ENCODE measurements around the gene COX11. TPM values are rescaled to one million over a fixed set of nuclear protein-coding genes. Genes with fewer than 3 reads are reported as not detected.

Gene COX11
- total RNA-seq, 1 experiment from 2014 or later: 90.7 TPM

GRCh38 chr17:54944796-54945195 is 23.7 kb downstream of the COX11 start:
- DNase-seq: no peak
- no peak overlapping the region for H3K4me3 ChIP-seq (ENCODE audit: insufficient read depth, low read depth, low read length)
- H3K36me3 ChIP-seq (replicated peaks; ENCODE audit: control insufficient read depth, insufficient read depth, low read length): peaks cover 4% of the 10 kb centered on the region
- H3K27me3 ChIP-seq (ENCODE audit: control insufficient read depth, insufficient read depth, low read length): no peaks in the 10 kb centered on the region

- Histone ChIP-seq H3K27me3 (ENCODE audit: control insufficient read depth, insufficient read depth, low read length) (no peaks in the 10 kb centered on the region), H3K36me3 (replicated peaks; ENCODE audit: control insufficient read depth, insufficient read depth, low read length) (peaks cover 11% of the 10 kb centered on the region), H3K4me3 (ENCODE audit: insufficient read depth, low read depth, low read length) (no peak overlapping the region)
- DNase-seq: no peak
Measured at GRCh38 chr17:54941285-54941684, 27.2 kb downstream of the COX11 start.

- no peak overlapping the region for H3K4me3 ChIP-seq (ENCODE audit: insufficient read depth, low read depth, low read length)
- H3K27me3 ChIP-seq (ENCODE audit: control insufficient read depth, insufficient read depth, low read length): no peaks in the 10 kb centered on the region
- peaks cover 18% of the 10 kb centered on the region for H3K36me3 ChIP-seq (replicated peaks; ENCODE audit: control insufficient read depth, insufficient read depth, low read length)
- no peak for DNase-seq
Measured at GRCh38 chr17:54937426-54937825, 31.0 kb downstream of the COX11 start.

GRCh38 chr17:54937018-54937417 is 31.4 kb downstream of the COX11 start:
- H3K27me3 ChIP-seq (ENCODE audit: control insufficient read depth, insufficient read depth, low read length): no peaks in the 10 kb centered on the region
- DNase-seq: no peak
- peaks cover 18% of the 10 kb centered on the region for H3K36me3 ChIP-seq (replicated peaks; ENCODE audit: control insufficient read depth, insufficient read depth, low read length)
- no peak overlapping the region for H3K4me3 ChIP-seq (ENCODE audit: insufficient read depth, low read depth, low read length)

- Histone ChIP-seq H3K36me3 (replicated peaks; ENCODE audit: control insufficient read depth, insufficient read depth, low read length) (peaks cover 18% of the 10 kb centered on the region), H3K4me3 (ENCODE audit: insufficient read depth, low read depth, low read length) (no peak overlapping the region), H3K27me3 (ENCODE audit: control insufficient read depth, insufficient read depth, low read length) (no peaks in the 10 kb centered on the region)
- DNase-seq: no peak
Measured at GRCh38 chr17:54935471-54935870, 33.0 kb downstream of the COX11 start.

- Histone ChIP-seq H3K4me3 (ENCODE audit: insufficient read depth, low read depth, low read length) (no peak overlapping the region), H3K27me3 (ENCODE audit: control insufficient read depth, insufficient read depth, low read length) (no peaks in the 10 kb centered on the region), H3K36me3 (replicated peaks; ENCODE audit: control insufficient read depth, insufficient read depth, low read length) (peaks cover 19% of the 10 kb centered on the region)
- no peak for DNase-seq
Measured at GRCh38 chr17:54933921-54934320, 34.5 kb downstream of the COX11 start.

GRCh38 chr17:54932711-54933110 is 35.7 kb downstream of the COX11 start:
- H3K36me3 ChIP-seq (replicated peaks; ENCODE audit: control insufficient read depth, insufficient read depth, low read length): peaks cover 19% of the 10 kb centered on the region
- DNase-seq: no peak
- H3K4me3 ChIP-seq (ENCODE audit: insufficient read depth, low read depth, low read length): no peak overlapping the region
- no peaks in the 10 kb centered on the region for H3K27me3 ChIP-seq (ENCODE audit: control insufficient read depth, insufficient read depth, low read length)

- no peaks in the 10 kb centered on the region for H3K27me3 ChIP-seq (ENCODE audit: control insufficient read depth, insufficient read depth, low read length)
- no peak overlapping the region for H3K4me3 ChIP-seq (ENCODE audit: insufficient read depth, low read depth, low read length)
- H3K36me3 ChIP-seq (replicated peaks; ENCODE audit: control insufficient read depth, insufficient read depth, low read length): peaks cover 6% of the 10 kb centered on the region
- DNase-seq: no peak
Measured at GRCh38 chr17:54927525-54927924, 40.9 kb downstream of the COX11 start.

GRCh38 chr17:54924405-54924804 is 44.0 kb downstream of the COX11 start:
- Histone ChIP-seq H3K27me3 (ENCODE audit: control insufficient read depth, insufficient read depth, low read length) (no peaks in the 10 kb centered on the region), H3K36me3 (replicated peaks; ENCODE audit: control insufficient read depth, insufficient read depth, low read length) (peaks cover 4% of the 10 kb centered on the region), H3K4me3 (ENCODE audit: insufficient read depth, low read depth, low read length) (no peak overlapping the region)
- DNase-seq: no peak

GRCh38 chr17:54920819-54921218 is 47.6 kb downstream of the COX11 start:
- no peak overlapping the region for H3K4me3 ChIP-seq (ENCODE audit: insufficient read depth, low read depth, low read length)
- no peak for DNase-seq
- peaks cover 6% of the 10 kb centered on the region for H3K36me3 ChIP-seq (replicated peaks; ENCODE audit: control insufficient read depth, insufficient read depth, low read length)
- H3K27me3 ChIP-seq (ENCODE audit: control insufficient read depth, insufficient read depth, low read length): no peaks in the 10 kb centered on the region

GRCh38 chr17:54919425-54919824 is 49.0 kb downstream of the COX11 start:
- DNase-seq: no peak
- Histone ChIP-seq H3K27me3 (ENCODE audit: control insufficient read depth, insufficient read depth, low read length) (no peaks in the 10 kb centered on the region), H3K4me3 (ENCODE audit: insufficient read depth, low read depth, low read length) (no peak overlapping the region)

GRCh38 chr17:54916721-54917120 is 51.7 kb downstream of the COX11 start:
- Histone ChIP-seq H3K27me3 (ENCODE audit: control insufficient read depth, insufficient read depth, low read length) (no peaks in the 10 kb centered on the region), H3K36me3 (replicated peaks; ENCODE audit: control insufficient read depth, insufficient read depth, low read length) (peaks cover 17% of the 10 kb centered on the region), H3K4me3 (ENCODE audit: insufficient read depth, low read depth, low read length) (no peak overlapping the region)
- DNase-seq: no peak

More at GRCh38 chr17:54919425-54919824, 49.0 kb downstream of the COX11 start:
- H3K36me3 ChIP-seq (replicated peaks; ENCODE audit: control insufficient read depth, insufficient read depth, low read length): peaks cover 12% of the 10 kb centered on the region

Other genes with a start within 250 kb of the COX11 start
- 61.9 and 75.7 TPM in 2 replicates for gene TOM1L1, start 67.8 kb downstream of the COX11 start, total RNA-seq (2014; rRNA removed; shearing (Covaris generic))
- gene STXBP4, start 111 bp upstream of the COX11 start, total RNA-seq (2014; rRNA removed; shearing (Covaris generic)): 6.0 and 10.3 TPM in 2 replicates